ENCODE data around the gene MTHFD2L. TPM values are rescaled to one million over a fixed set of nuclear protein-coding genes. Genes with fewer than 3 reads are reported as not detected.

The MTHFD2L gene
- total RNA-seq, 1 experiment from 2014 or later = 34.0 TPM

- peak overlapping the region; percentile 96 for H3K27ac ChIP-seq (ENCODE audit: low read length)
- H3K9me2 ChIP-seq (replicated peaks; ENCODE audit: low read length) = no peaks in the 10 kb centered on the region
- peaks cover 59% of the 10 kb centered on the region for H3K4me1 ChIP-seq (ENCODE audit: insufficient read depth, low read length)
- H3K4me3 ChIP-seq (ENCODE audit: low read length) = no peak overlapping the region
- POLR2A ChIA-PET (ENCODE audit: unreplicated experiment) = interaction anchor here (0.6 to 1.0 kb wide), 6 partner anchors 18 to 434 kb away, joined by 3 to 8 read pairs (median 4); partner anchors contain the start of gene CXCL2
- peak overlapping the region; percentile 77 for H3K9ac ChIP-seq (ENCODE audit: low read length)
- peaks cover 6% of the 10 kb centered on the region for H3F3A ChIP-seq (ENCODE audit: low read length, unreplicated experiment)
- H3K36me3 ChIP-seq (ENCODE audit: low read depth, low read length) = no peaks in the 10 kb centered on the region
- peak; percentile 98 for DNase-seq
- no TSS peak for BruUV-seq (replicated peaks)
- no peaks in the 10 kb centered on the region for H4K20me1 ChIP-seq (ENCODE audit: low read length)
- intact Hi-C loops (cut with micrococcal nuclease) = loop anchor here (1.0 kb wide), 1 partner anchor 40 kb away; no protein-coding TSS in a partner anchor
- ATAC-seq = peak; percentile 77
- peak overlapping the region; percentile 57 for H3K4me2 ChIP-seq (ENCODE audit: low read length)
- H3K27me3 ChIP-seq (ENCODE audit: low read length) = no peaks in the 10 kb centered on the region
- no peaks in the 10 kb centered on the region for H3K9me3 ChIP-seq (ENCODE audit: low read length)
- peaks cover 17% of the 10 kb centered on the region for H3K79me2 ChIP-seq (ENCODE audit: low read length)
- H2AFZ ChIP-seq (ENCODE audit: low read length) = no peak overlapping the region
- CTCF ChIA-PET = interaction anchor here (0.6 kb wide), 1 partner anchor 698 kb away, joined by 3 read pairs; no protein-coding TSS in a partner anchor
- TF ChIP-seq, protein P1, sequence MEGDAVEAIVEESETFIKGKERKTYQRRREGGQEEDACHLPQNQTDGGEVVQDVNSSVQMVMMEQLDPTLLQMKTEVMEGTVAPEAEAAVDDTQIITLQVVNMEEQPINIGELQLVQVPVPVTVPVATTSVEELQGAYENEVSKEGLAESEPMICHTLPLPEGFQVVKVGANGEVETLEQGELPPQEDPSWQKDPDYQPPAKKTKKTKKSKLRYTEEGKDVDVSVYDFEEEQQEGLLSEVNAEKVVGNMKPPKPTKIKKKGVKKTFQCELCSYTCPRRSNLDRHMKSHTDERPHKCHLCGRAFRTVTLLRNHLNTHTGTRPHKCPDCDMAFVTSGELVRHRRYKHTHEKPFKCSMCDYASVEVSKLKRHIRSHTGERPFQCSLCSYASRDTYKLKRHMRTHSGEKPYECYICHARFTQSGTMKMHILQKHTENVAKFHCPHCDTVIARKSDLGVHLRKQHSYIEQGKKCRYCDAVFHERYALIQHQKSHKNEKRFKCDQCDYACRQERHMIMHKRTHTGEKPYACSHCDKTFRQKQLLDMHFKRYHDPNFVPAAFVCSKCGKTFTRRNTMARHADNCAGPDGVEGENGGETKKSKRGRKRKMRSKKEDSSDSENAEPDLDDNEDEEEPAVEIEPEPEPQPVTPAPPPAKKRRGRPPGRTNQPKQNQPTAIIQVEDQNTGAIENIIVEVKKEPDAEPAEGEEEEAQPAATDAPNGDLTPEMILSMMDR (conservative IDR thresholded peaks at IDR 0.05; ENCODE audit: low read depth, low read length) = no peak
- TF ChIP-seq EZH2phosphoT487 (IDR thresholded peaks at IDR 0.05; ENCODE audit: borderline replicate concordance, low read length) = no peak
- no peak for TF ChIP-seq EZH2 (IDR thresholded peaks at IDR 0.05; ENCODE audit: low read length, unreplicated experiment)
Measured at GRCh38 chr4:74117024-74117534, 40.8 kb upstream of the MTHFD2L start.

GRCh38 chr4:74118600-74119338 is 39.1 kb upstream of the MTHFD2L start:
- Histone ChIP-seq H3K27me3 (ENCODE audit: low read length) (no peaks in the 10 kb centered on the region), H3K4me3 (ENCODE audit: low read length) (no peak overlapping the region), H3K79me2 (ENCODE audit: low read length) (peaks cover 17% of the 10 kb centered on the region), H2AFZ (ENCODE audit: low read length) (no peak overlapping the region), H3F3A (ENCODE audit: low read length, unreplicated experiment) (peaks cover 6% of the 10 kb centered on the region), H3K9ac (ENCODE audit: low read length) (no peak overlapping the region), H3K9me3 (ENCODE audit: low read length) (no peaks in the 10 kb centered on the region), H3K36me3 (ENCODE audit: low read depth, low read length) (no peaks in the 10 kb centered on the region), H3K27ac (ENCODE audit: low read length) (peak overlapping the region; percentile 96; the same call in 1 of the 2 replicates), H3K4me2 (ENCODE audit: low read length) (no peak overlapping the region), H4K20me1 (ENCODE audit: low read length) (no peaks in the 10 kb centered on the region), H3K9me2 (replicated peaks; ENCODE audit: low read length) (no peaks in the 10 kb centered on the region), H3K4me1 (ENCODE audit: insufficient read depth, low read length) (peaks cover 42% of the 10 kb centered on the region)
- BruUV-seq (replicated peaks) = no TSS peak
- CTCF ChIA-PET = no interaction called here
- intact Hi-C loops (cut with micrococcal nuclease) = no loop called here
- no peak for TF ChIP-seq EZH2phosphoT487 (IDR thresholded peaks at IDR 0.05; ENCODE audit: borderline replicate concordance, low read length)
- TF ChIP-seq EZH2 (IDR thresholded peaks at IDR 0.05; ENCODE audit: low read length, unreplicated experiment) = no peak
- TF ChIP-seq, protein P1 (conservative IDR thresholded peaks at IDR 0.05; ENCODE audit: low read depth, low read length) = no peak
- DNase-seq = no peak
- ATAC-seq = no peak
- POLR2A ChIA-PET (ENCODE audit: unreplicated experiment) = no interaction called here

- no peaks in the 10 kb centered on the region for H3K9me3 ChIP-seq (ENCODE audit: low read length)
- POLR2A ChIA-PET (ENCODE audit: unreplicated experiment) = no interaction called here
- H3K36me3 ChIP-seq (ENCODE audit: low read depth, low read length) = no peaks in the 10 kb centered on the region
- DNase-seq (no peak), ATAC-seq (no peak)
- no peak overlapping the region for H3K4me3 ChIP-seq (ENCODE audit: low read length)
- H3F3A ChIP-seq (ENCODE audit: low read length, unreplicated experiment) = peaks cover 6% of the 10 kb centered on the region
- CTCF ChIA-PET = no interaction called here
- no peaks in the 10 kb centered on the region for H3K9me2 ChIP-seq (replicated peaks; ENCODE audit: low read length)
- BruUV-seq (replicated peaks) = no TSS peak
- no peak overlapping the region for H3K27ac ChIP-seq (ENCODE audit: low read length)
- no peak overlapping the region for H3K9ac ChIP-seq (ENCODE audit: low read length)
- intact Hi-C loops (cut with micrococcal nuclease) = no loop called here
- H2AFZ ChIP-seq (ENCODE audit: low read length) = no peak overlapping the region
- peaks cover 15% of the 10 kb centered on the region for H3K79me2 ChIP-seq (ENCODE audit: low read length)
- H3K27me3 ChIP-seq (ENCODE audit: low read length) = no peaks in the 10 kb centered on the region
- no peaks in the 10 kb centered on the region for H4K20me1 ChIP-seq (ENCODE audit: low read length)
- H3K4me1 ChIP-seq (ENCODE audit: insufficient read depth, low read length) = peaks cover 29% of the 10 kb centered on the region
- TF ChIP-seq EZH2phosphoT487 (IDR thresholded peaks at IDR 0.05; ENCODE audit: borderline replicate concordance, low read length) (no peak), EZH2 (IDR thresholded peaks at IDR 0.05; ENCODE audit: low read length, unreplicated experiment) (no peak)
- TF ChIP-seq, protein P1 (conservative IDR thresholded peaks at IDR 0.05; ENCODE audit: low read depth, low read length) = no peak
- H3K4me2 ChIP-seq (ENCODE audit: low read length) = no peak overlapping the region
Measured at GRCh38 chr4:74120086-74120485, 37.8 kb upstream of the MTHFD2L start.

Measured in PC-3 (cell line).